GM19397 (cell line): ENCODE measurements around the gene SLC26A4.

Source experiments
- ATAC-seq: cut with Tn5 transposase; IDR thresholded peaks from one replicate; pipeline ENCODE4 v1.9.1; 2021; ENCODE audit warnings: mild to moderate bottlenecking, moderate library complexity; ENCODE audit not compliant: unreplicated experiment

The SLC26A4 gene

DNA sequence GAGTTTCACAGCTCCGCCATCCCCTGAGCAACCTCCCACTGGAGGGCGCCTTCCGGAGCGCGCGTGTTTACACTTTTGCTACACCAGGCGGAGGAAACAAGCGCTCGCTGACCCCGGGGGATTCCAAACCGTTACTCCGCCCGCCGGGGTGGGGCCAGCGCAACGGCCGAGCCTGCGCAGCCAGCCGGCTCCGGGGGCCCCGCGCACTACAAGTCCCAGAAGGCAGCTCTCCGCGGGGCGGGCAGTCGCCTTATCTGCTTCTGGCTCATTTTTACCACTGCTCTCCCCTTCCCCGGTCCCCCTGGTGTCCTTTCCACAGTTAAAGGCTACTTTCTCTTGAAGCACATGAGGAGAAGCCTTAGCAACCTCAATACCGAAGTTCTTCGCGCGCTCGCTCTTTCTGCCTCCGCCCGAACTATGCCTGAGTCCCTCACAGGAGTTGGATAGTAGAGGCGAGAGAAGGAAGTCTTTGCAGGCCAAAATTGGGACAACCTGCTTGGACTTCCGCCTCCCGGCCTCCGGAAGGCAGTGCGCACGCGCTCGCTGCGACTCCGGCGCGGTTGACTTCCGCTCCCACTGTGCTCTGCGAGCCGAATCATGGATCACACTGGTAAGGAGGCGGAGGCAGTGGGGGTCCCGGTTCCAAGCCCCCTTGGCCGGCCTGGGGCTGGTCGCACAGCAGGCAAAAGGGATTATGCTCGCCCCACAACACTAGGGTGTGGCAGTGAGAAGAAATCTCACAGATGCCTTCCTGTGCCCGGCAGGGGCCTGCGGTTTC is 83.1 kb downstream of the SLC26A4 start, which contains the start of gene CBLL1:
CBLL1 (plus strand) TSS at position 576 of the 778 bp plus-strand sequence; CDS start at position 598, 22 bp downstream.
- peak; percentile 91 for ATAC-seq

GRCh38 chr7:107744345-107744750 is 83.7 kb downstream of the SLC26A4 start:
- peak; percentile 39 for ATAC-seq

- ATAC-seq = no peak
Measured at GRCh38 chr7:107746006-107746405, 85.4 kb downstream of the SLC26A4 start.

GRCh38 chr7:107751113-107751512 is 90.5 kb downstream of the SLC26A4 start:
- no peak for ATAC-seq

DNA sequence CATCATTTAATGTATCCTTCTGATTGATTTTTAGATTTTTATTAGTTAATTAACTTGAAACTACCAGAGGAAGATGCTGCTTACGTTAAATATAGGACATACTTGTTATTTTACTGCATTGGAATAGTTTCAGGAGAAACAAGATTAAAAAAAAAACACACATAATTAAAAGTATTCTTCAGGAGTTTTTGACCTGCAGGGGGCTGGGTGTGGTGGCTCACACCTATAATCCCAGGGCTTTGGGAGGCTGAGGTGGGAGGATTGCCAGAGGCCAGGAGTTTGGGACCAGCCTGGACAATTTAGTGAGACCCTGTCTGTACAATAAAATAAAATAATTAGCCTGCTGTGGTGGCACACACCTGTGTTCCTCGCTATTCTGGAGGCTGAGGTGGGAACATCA is 94.0 kb downstream of the SLC26A4 start:
- no peak for ATAC-seq

DNA sequence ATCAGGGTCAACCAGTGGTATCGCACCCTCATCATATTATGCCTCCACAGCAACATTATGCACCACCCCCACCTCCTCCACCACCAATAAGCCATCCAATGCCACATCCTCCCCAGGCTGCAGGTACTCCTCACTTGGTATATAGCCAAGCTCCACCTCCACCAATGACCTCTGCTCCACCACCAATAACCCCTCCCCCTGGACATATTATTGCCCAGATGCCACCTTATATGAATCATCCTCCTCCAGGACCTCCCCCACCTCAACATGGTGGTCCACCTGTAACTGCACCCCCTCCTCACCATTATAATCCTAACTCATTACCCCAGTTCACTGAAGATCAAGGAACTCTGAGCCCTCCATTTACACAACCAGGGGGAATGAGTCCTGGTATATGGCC is 98.0 kb downstream of the SLC26A4 start:
- ATAC-seq = no peak

GRCh38 chr7:107767391-107767790 is 106.8 kb downstream of the SLC26A4 start:
- ATAC-seq = no peak
